Measurements from ENCODE around the gene DGKI.

DNA sequence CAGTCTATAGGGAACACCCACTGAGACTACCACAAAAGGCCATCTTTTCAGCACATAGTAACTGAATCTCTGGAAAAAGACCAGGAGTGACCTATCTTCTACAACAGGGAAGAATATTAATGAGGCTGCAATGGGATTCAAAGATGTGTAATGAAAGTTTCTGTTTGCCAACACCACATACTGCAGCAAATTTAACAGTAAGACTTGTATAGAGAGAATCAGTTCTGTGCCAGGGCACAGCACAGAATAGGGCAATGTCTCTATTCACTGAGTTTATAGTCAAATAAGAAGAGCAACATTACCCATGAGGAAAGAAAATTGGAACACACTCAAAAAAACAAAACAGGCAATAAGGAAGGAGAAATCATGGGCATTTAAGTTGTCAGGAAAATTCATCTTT, 411.8 kb downstream of the DGKI start:
- TF ChIP-seq ZNF263 (CRISPR knock-in tag; IDR thresholded peaks at IDR 0.05), result no peak
- TF ChIP-seq ZNF143 (CRISPR knock-in tag; IDR thresholded peaks at IDR 0.05), result no peak
- TF ChIP-seq, protein P1, sequence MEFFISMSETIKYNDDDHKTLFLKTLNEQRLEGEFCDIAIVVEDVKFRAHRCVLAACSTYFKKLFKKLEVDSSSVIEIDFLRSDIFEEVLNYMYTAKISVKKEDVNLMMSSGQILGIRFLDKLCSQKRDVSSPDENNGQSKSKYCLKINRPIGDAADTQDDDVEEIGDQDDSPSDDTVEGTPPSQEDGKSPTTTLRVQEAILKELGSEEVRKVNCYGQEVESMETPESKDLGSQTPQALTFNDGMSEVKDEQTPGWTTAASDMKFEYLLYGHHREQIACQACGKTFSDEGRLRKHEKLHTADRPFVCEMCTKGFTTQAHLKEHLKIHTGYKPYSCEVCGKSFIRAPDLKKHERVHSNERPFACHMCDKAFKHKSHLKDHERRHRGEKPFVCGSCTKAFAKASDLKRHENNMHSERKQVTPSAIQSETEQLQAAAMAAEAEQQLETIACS (CRISPR knock-in tag; IDR thresholded peaks at IDR 0.05), result no peak
- no peak for TF ChIP-seq RAD21 (CRISPR knock-in tag; IDR thresholded peaks at IDR 0.05)
- TF ChIP-seq SMYD3 (CRISPR knock-in tag; IDR thresholded peaks at IDR 0.05), result no peak
- TF ChIP-seq HMGA1 (CRISPR knock-in tag; conservative IDR thresholded peaks at IDR 0.05), result no peak
- no peak for TF ChIP-seq MXD4 (CRISPR knock-in tag; IDR thresholded peaks at IDR 0.05)
- TF ChIP-seq CENPX (CRISPR knock-in tag; IDR thresholded peaks at IDR 0.05), result no peak
- TF ChIP-seq, protein P2, sequence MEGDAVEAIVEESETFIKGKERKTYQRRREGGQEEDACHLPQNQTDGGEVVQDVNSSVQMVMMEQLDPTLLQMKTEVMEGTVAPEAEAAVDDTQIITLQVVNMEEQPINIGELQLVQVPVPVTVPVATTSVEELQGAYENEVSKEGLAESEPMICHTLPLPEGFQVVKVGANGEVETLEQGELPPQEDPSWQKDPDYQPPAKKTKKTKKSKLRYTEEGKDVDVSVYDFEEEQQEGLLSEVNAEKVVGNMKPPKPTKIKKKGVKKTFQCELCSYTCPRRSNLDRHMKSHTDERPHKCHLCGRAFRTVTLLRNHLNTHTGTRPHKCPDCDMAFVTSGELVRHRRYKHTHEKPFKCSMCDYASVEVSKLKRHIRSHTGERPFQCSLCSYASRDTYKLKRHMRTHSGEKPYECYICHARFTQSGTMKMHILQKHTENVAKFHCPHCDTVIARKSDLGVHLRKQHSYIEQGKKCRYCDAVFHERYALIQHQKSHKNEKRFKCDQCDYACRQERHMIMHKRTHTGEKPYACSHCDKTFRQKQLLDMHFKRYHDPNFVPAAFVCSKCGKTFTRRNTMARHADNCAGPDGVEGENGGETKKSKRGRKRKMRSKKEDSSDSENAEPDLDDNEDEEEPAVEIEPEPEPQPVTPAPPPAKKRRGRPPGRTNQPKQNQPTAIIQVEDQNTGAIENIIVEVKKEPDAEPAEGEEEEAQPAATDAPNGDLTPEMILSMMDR (CRISPR knock-in tag; IDR thresholded peaks at IDR 0.05), result no peak
- TF ChIP-seq, protein P3, sequence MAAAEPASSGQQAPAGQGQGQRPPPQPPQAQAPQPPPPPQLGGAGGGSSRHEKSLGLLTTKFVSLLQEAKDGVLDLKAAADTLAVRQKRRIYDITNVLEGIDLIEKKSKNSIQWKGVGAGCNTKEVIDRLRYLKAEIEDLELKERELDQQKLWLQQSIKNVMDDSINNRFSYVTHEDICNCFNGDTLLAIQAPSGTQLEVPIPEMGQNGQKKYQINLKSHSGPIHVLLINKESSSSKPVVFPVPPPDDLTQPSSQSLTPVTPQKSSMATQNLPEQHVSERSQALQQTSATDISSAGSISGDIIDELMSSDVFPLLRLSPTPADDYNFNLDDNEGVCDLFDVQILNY (CRISPR knock-in tag; conservative IDR thresholded peaks at IDR 0.05), result no peak
- TF ChIP-seq TBX2 (CRISPR knock-in tag; IDR thresholded peaks at IDR 0.05; ENCODE audit: borderline replicate concordance), result no peak
